ENCODE data around the gene TMEM273.

GRCh38 chr10:49144058-49144720, 44.0 kb downstream of the TMEM273 start:
- TF ChIP-seq CTCF (IDR thresholded peaks at IDR 0.05) (no peak), EP300 (IDR thresholded peaks at IDR 0.05) (no peak)

All from ovary (tissue), 3 donors.